ENCODE results near the gene DNAJB1.
"Not testable (repeated sequence)": the region's sequence is repeated elsewhere in the genome, so short reads cannot be mapped to it uniquely, and the experiment has no call there.

Gene DNAJB1

GRCh38 chr19:14553042-14553938, 35.1 kb upstream of the DNAJB1 start:
- DNase-seq (ENCODE audit: low read depth in 2 of 2), result no peak

GRCh38 chr19:14552006-14552360, 33.8 kb upstream of the DNAJB1 start:
- not testable (repeated sequence) for DNase-seq (ENCODE audit: low read depth in 2 of 2)

- DNase-seq (ENCODE audit: low read depth in 2 of 2), result peak; percentile 49 to 58
Measured at GRCh38 chr19:14551134-14552005, 33.2 kb upstream of the DNAJB1 start.

GRCh38 chr19:14550201-14550754, 32.1 kb upstream of the DNAJB1 start:
- no peak for DNase-seq (ENCODE audit: low read depth in 2 of 2)

- no peak for DNase-seq (ENCODE audit: low read depth in 2 of 2)
Measured at GRCh38 chr19:14545716-14546082, 27.5 kb upstream of the DNAJB1 start.

- DNase-seq (ENCODE audit: low read depth in 2 of 2), result no peak
Measured at GRCh38 chr19:14544977-14545715, 26.9 kb upstream of the DNAJB1 start.

- DNase-seq (ENCODE audit: low read depth in 2 of 2), result no peak
Measured at GRCh38 chr19:14544047-14544446, 25.9 kb upstream of the DNAJB1 start.

- no peak for DNase-seq (ENCODE audit: low read depth in 2 of 2)
Measured at GRCh38 chr19:14542711-14543328, 24.6 kb upstream of the DNAJB1 start.

- DNase-seq (ENCODE audit: low read depth in 2 of 2), result not testable (repeated sequence)
Measured at GRCh38 chr19:14541979-14542378, 23.8 kb upstream of the DNAJB1 start.

- no peak for DNase-seq (ENCODE audit: low read depth in 2 of 2)
Measured at GRCh38 chr19:14540741-14541525, 22.7 kb upstream of the DNAJB1 start.

GRCh38 chr19:14536926-14537692, 18.9 kb upstream of the DNAJB1 start:
- DNase-seq (ENCODE audit: low read depth in 2 of 2), result no peak

- DNase-seq (ENCODE audit: low read depth in 2 of 2), result no peak
Measured at GRCh38 chr19:14533450-14533849, 15.3 kb upstream of the DNAJB1 start.

GRCh38 chr19:14530506-14530905, 12.3 kb upstream of the DNAJB1 start:
- no peak for DNase-seq (ENCODE audit: low read depth in 2 of 2)

GRCh38 chr19:14530005-14530348, 11.8 kb upstream of the DNAJB1 start:
- DNase-seq (ENCODE audit: low read depth in 2 of 2), result no peak

GRCh38 chr19:14529254-14530004, 11.2 kb upstream of the DNAJB1 start, which contains the start of gene TECR:
TECR (plus strand) TSS chr19:14529594; CDS start chr19:14529697, 103 bp downstream.
- DNase-seq (ENCODE audit: low read depth in 2 of 2), result peak; percentile 99 to 100

GRCh38 chr19:14528419-14529253, 10.4 kb upstream of the DNAJB1 start:
- no peak for DNase-seq (ENCODE audit: low read depth in 2 of 2)

GRCh38 chr19:14526423-14526822, 8.2 kb upstream of the DNAJB1 start:
- DNase-seq (ENCODE audit: low read depth in 2 of 2), result no peak

GRCh38 chr19:14525729-14526128, 7.5 kb upstream of the DNAJB1 start:
- DNase-seq (ENCODE audit: low read depth in 2 of 2), result no peak
